HG02852 (cell line): ENCODE results near the gene LCLAT1.
"Not testable (repeated sequence)": the region's sequence is repeated elsewhere in the genome, so short reads cannot be mapped to it uniquely, and the experiment has no call there.

Source experiments
- ATAC-seq: cut with Tn5 transposase; IDR thresholded peaks from one replicate; pipeline ENCODE4 v1.9.1; 2021; ENCODE audit warnings: mild to moderate bottlenecking, moderate library complexity; ENCODE audit not compliant: unreplicated experiment

Gene LCLAT1

GRCh38 chr2:30453498-30453897 is 6.5 kb downstream of the LCLAT1 start:
- ATAC-seq = no peak

- no peak for ATAC-seq
These were observed 7.5 kb downstream of the LCLAT1 start for GRCh38 chr2:30454571-30454970.

- ATAC-seq = no peak
These were observed 8.2 kb downstream of the LCLAT1 start for GRCh38 chr2:30455114-30455738.

- ATAC-seq = no peak
These were observed 9.1 kb downstream of the LCLAT1 start for GRCh38 chr2:30456106-30456505.

GRCh38 chr2:30456579-30456978 is 9.5 kb downstream of the LCLAT1 start:
- ATAC-seq = no peak

- ATAC-seq = no peak
These were observed 10.2 kb downstream of the LCLAT1 start for GRCh38 chr2:30457296-30457695.

- ATAC-seq = no peak
These were observed 12.1 kb downstream of the LCLAT1 start for GRCh38 chr2:30459140-30459539.

- no peak for ATAC-seq
These were observed 15.2 kb downstream of the LCLAT1 start for GRCh38 chr2:30462131-30462857.

- no peak for ATAC-seq
These were observed 16.5 kb downstream of the LCLAT1 start for GRCh38 chr2:30463535-30463934.

GRCh38 chr2:30464544-30465170 is 17.6 kb downstream of the LCLAT1 start:
- no peak for ATAC-seq

GRCh38 chr2:30465171-30465545 is 18.1 kb downstream of the LCLAT1 start:
- ATAC-seq = no peak

GRCh38 chr2:30466216-30466615 is 19.2 kb downstream of the LCLAT1 start:
- ATAC-seq = no peak

GRCh38 chr2:30467062-30467826 is 20.2 kb downstream of the LCLAT1 start:
- ATAC-seq = not testable (repeated sequence)

- ATAC-seq = no peak
These were observed 23.4 kb downstream of the LCLAT1 start for GRCh38 chr2:30470426-30470825.

- no peak for ATAC-seq
These were observed 25.3 kb downstream of the LCLAT1 start for GRCh38 chr2:30472326-30472725.

GRCh38 chr2:30475542-30475941 is 28.5 kb downstream of the LCLAT1 start:
- ATAC-seq = no peak

- ATAC-seq = no peak
These were observed 29.6 kb downstream of the LCLAT1 start for GRCh38 chr2:30476636-30477035.

GRCh38 chr2:30480703-30481322 is 33.8 kb downstream of the LCLAT1 start:
- no peak for ATAC-seq

- no peak for ATAC-seq
These were observed 34.3 kb downstream of the LCLAT1 start for GRCh38 chr2:30481323-30481800.

- ATAC-seq = no peak
These were observed 35.0 kb downstream of the LCLAT1 start for GRCh38 chr2:30482011-30482410.

GRCh38 chr2:30484145-30484544 is 37.1 kb downstream of the LCLAT1 start:
- no peak for ATAC-seq
